ENCODE data around the gene HCRTR2.
A peak's percentile ranks its signal among the peaks of the same experiment; 100 is the strongest.
"Not testable (repeated sequence)": the region's sequence is repeated elsewhere in the genome, so short reads cannot be mapped to it uniquely, and the experiment has no call there.

HCRTR2 gene

DNA sequence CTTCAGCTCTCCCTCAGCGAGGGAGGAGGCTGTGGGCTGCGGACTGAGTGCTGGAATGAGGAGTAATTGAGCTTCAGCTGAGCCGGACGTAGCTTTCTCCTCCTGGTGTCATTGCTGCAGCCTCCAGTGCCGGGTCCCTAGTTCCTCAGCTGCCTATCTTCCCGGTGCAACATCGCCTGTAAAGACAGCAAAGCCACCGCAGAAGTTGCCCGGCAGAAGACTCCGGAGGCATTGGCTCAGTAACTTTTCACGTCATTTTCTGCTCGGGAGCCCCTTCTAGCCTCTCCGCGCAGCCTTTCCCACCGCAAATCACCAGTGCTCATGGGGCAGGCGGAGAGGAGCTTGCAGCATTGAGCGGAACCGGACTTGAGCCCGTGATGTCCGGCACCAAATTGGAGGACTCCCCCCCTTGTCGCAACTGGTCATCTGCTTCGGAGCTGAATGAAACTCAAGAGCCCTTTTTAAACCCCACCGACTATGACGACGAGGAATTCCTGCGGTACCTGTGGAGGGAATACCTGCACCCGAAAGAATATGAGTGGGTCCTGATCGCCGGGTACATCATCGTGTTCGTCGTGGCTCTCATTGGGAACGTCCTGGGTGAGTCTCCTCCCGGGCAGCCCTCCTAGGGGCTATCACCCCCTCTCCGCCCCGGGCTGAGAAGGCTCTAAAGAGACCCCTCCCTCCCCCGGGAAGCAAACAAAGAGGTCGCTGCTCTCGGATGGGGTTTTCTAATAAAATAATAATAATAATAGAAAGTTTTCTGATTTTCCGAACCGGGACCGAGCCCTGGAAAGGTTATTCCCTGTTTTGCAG lies at the start of gene HCRTR2:
Gene HCRTR2, plus strand, starts transcription at position 305 of the 816 bp plus-strand sequence. Its CDS starts 73 bp downstream, at position 378.
- DNase-seq = no peak

DNA sequence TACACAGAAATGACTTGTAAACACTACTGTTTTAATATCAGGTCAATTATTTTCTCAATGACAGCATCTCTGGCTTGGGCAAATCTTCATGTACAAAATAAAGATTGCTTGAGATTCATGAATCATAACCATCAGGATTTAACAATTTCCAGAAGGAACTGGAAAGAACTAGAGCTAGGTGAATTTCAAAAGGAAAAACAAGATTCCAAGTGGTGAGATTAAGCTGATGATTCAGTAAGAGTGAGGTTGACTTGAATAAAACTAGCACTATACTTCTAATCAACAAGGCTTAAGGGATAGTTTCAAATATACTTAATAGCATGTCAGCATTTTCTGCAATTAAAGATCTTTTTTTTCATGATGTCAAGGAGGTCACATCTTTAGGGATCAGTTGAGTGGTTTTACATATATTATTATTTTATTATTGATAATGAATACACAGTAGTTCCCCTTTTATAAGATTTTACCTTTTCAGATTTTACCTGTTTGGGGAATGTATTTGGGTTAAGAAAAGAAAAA lies 43.5 kb upstream of the HCRTR2 start:
- no peak for DNase-seq

DNA sequence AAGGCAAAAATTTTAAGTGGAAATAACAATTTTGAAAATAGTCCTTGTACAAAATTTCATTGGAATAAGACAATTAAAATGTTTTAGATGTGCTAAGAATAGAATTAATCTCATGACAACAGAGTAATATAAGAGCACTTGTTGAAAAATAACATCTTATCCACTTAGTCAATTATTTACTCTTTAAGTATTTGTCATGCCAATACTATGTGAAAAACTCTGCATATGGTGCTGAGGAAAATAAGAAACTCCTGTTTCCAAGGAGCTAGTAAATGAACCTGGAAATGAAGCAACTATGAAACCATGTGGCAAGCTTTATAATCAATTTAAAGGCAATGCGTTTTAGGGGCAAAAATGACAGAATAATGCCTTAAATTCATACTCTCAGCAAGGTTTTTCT lies 42.7 kb upstream of the HCRTR2 start:
- DNase-seq = no peak

GRCh38 chr6:55136916-55137315 lies 37.4 kb upstream of the HCRTR2 start:
- no peak for DNase-seq

DNA sequence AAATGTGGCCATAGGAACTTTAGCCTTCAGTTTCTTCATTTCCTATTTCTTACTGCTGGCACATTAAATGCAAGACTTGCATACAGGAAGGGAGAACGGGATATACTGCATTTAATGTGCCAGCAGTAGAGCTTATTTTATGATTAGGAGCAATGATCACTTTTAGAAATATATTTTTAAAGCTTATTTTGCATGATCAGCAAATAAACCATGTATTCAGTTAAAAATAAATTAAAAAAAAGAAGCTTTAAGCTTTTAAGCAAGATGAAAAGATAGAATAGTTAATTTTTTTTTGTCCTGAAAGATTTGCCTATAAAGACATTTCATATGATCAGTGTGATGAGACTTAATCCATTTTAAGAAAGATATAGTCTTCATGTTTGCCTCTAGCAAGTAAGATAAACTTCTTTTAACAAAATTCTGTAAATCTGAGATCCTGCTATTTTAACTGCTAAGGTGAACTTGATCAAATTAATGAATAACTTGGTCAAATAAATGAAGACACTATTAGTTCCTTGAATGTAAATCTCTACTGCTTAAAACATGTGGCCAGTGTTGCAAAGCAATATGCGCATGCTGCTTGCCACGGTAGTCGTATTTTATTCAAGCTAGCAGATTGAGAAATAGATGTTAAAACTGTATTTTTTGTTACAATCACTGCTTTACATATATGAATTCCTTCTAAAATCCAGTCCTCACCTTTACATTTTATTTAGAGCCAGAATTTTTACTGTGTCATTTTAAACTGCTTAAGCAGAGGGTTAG lies 36.2 kb upstream of the HCRTR2 start:
- no peak for DNase-seq

- DNase-seq = no peak
These were observed 32.7 kb upstream of the HCRTR2 start for GRCh38 chr6:55141611-55142010.

DNA sequence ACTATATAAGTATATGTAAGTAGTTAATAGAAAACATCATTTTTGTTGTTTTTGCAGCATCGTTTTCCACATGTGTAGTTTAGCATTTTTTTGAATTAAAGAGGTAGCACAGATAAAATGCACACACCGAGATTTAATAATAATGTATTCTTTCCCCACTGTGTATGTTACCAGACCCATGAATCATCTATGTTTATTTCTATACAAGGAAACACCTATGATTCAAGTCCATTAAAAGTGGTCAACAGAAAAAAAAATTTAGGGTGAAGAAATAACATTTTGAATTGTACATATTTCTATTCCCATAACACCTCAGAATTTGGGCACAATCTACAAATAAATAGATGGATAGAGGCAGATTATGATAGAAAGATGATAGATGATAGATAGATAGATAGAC lies 31.7 kb upstream of the HCRTR2 start:
- no peak for DNase-seq

- DNase-seq = no peak
These were observed 21.0 kb upstream of the HCRTR2 start for GRCh38 chr6:55153284-55153683.

DNA sequence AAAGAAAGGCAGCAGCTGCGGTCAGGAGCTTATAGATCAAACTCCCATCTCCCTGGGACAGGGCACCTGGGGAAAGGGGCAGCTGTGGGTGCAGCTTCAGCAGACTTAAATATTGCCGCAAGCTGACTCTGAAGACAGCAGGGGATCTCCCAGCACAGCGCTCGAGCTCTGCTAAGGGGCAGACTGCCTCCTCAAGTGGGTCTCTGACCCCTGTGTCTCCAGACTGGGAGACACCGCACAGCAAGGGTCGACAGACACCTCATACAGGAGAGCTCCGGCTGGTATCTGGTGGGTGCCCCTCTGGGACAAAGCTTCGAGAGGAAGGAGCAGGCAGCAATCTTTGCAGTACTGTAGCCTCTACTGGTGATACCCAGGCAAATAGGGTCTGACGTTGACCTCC lies 15.5 kb upstream of the HCRTR2 start:
- DNase-seq = not testable (repeated sequence)

DNA sequence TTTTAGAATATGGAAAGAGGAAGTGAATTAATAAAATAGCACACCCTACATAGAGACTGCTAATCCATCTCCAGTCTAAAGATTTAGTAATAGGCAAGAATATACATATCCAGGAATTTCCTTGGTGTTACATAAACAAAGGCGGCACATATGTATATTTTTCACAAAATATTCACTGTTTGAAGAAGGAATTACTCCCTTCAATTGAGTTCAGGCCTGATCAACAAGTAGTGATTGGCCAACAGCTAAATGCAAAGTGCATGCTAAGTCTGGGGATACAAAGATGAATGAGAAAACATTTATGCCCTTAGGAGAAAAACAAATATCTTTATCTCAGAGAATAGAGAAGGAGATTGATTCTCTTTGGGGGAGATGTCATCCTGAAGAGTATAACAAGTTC lies 6.5 kb upstream of the HCRTR2 start:
- no peak for DNase-seq

GRCh38 chr6:55175078-55176049 lies 1.0 kb downstream of the HCRTR2 start:
- no peak for DNase-seq

DNA sequence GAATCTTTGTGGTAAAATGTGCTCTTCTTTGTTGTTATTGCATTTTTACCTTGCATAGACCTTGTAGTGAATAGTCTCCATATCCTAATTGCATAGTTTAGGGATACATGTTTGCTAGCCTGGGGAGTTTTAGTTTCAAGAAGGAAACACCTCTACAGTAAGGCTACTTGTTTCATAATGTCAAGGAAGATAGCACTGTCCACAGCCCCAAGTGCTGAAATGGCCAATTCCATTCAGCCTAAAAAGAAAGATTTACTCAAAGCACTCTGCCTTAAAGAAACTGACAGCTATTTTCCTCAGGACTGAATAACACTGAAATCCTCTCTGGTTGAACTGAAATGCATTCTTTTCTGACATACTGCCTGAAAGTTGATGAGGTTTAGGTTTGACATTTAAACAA lies 2.6 kb downstream of the HCRTR2 start:
- no peak for DNase-seq

DNA sequence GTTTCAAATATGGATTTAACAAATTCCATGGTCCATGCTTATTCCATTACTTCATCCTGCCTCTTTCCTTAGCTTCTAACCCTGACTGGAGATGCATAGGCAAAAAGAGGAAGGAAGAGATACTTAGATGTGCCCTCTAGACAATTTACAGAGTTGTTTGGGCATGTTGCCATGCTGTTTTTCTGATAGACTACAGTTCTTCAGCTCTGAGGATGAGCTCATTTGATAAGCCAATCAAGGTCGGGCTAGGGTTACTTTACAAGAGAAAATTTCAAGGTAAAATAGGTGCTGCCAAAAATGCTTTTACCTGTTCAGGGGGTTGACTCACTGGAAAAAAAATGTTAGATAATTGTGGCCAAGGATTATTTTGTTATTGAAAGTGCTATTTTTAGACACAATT lies 5.9 kb downstream of the HCRTR2 start:
- DNase-seq = no peak

DNA sequence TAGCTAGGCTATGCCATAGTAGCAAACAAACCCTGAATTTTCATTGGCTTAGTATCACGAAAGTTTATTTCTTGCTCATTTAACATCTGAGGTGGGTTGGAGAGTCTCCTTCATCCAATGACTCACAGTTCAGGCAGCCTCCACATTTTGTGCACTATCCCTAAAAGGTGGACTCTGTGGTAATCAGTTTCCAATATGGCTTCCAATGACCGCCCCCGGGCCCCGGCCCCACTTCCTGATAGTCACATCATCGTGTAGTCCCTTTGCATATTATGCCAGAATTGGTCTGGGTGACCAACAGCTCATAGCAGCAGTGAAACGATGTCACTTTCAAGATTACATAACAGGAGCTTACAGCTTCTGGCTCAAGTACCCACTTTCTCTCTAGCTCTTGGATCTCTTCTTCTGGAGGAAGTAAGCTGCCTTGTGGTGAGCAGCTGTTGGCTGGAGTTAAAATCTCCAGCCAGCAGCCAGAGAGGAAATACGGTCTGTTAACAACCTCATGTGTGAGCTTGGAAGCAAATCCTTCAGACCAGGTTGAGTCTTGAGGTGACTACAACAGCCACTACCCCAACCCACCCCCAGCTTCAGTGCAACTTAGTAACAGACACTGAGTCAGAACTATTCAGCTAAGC lies 7.8 kb downstream of the HCRTR2 start:
- DNase-seq = peak in 1 of 2 experiments; percentile 5

- no peak for DNase-seq
These were observed 10.6 kb downstream of the HCRTR2 start for GRCh38 chr6:55184782-55185530.

- DNase-seq = no peak
These were observed 24.4 kb downstream of the HCRTR2 start for GRCh38 chr6:55198715-55199114.

DNA sequence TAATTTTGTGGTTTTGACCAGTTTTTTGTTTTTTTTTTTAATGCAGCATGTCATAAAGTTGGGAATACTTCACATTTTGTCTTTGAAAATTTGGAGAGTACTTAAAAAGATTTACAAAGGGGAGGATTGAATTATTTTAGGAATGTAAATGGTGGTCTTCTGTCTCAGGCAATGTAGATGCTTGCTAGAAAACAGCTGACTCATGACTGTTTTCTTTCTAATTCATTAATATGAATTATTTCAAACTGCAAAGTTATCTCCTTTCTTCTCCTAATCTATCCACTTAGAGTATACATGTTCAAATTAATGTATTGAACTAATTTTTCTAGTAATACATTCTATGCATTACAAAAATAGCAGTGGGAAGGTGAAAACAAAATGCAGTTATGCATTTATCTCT lies 24.9 kb downstream of the HCRTR2 start:
- DNase-seq = no peak

DNA sequence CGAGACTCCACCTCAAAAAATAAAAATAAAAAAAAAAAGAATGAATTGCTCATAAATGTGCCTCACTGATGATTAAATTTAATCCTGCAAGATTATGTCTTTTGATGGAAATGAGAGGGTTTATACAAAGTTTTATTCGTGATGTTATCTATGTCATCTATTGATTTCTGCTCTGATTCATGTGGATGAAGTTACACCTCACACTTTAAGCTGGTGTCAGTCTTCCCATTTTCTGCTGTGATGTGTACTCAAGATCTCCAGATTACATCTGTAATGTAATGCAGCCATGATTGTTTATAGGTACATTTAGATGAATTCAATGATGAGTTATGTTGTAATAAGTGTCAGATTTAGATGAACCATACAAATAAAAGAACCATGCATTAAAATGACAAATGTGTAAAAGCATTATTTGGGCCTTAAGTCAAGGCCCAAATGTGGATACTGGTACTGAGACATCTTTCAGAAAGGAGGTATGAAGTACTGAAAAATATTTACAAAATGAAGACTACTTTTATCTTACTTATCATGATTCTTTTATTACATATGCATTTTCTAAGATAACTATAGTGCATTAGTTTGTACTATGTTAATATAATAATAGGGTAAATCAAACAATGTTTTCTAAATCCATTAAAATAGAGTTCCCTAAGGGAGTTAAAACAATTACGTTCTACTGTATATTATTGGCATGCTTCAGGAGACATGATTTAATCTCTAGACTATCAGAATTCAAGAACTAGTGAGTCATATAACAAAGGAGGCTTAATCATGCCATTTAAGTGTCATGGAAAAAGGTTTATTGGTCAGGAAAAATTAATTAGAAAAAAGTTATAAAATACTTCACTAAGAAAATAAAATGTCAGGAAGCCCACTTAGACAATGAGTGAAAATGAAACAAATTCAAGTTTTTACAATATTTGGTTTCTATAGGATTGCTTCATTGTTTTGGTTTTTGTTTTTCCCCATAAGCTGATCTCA lies 34.5 kb downstream of the HCRTR2 start:
- DNase-seq = no peak

DNA sequence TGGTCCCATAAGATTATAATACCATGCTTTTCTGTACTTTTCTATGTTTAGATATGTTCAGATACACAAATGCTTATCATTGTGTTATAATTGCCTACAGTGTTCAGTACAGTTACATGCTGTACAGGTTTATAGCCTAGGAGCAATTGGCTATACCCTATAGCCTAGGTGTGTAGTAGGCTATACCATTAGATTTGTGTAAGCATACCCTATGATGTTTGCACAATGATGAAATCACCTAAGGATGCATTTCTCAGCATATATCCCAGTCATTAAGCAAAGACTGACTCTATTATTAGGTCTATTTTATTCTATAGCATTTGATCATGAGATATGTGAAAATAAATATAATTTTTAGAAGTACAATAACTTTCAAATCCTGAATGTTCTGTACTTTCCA lies 36.6 kb downstream of the HCRTR2 start:
- no peak for DNase-seq

DNA sequence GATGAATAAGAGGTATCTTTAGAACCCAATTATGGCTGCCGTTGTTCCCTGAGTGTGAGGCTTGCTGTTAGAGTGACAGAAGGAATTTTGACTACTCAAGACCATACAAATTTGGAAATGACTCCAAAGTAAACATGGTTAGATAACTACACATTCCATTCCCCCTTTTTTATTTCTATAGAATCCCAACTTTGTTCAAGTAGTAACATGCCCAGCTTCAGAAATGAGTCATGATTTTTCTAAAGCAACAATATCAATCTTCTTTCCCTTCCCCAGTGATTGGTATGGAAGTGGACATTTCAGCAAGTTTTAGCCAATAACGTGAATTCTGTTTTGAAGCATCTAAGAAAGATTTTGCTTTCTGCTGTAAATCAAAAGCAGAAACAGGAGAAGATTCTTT lies 37.8 kb downstream of the HCRTR2 start:
- peak in 1 of 2 experiments; percentile 17 for DNase-seq

Data from NCI-H446 (cell line).